CD14-positive monocyte (primary cell): Measurements from ENCODE around the gene EPHA8. TPM values are rescaled to one million over a fixed set of nuclear protein-coding genes. Genes with fewer than 3 reads are reported as not detected.

ENCODE experiments used
- DNase-seq, 3 donors: peaks; one replicate each; pipeline ENCODE4 v3.0.0-alpha.2; 2011 to 2022
- H2AFZ ChIP-seq: 2 replicates; pipeline ENCODE4 v1.6.0; 2012; ENCODE audit warnings: mild to moderate bottlenecking, low read depth, low read length, inconsistent platforms; ENCODE audit not compliant: insufficient read depth, poor library complexity, severe bottlenecking
- H3K27ac ChIP-seq, 2 donors: 1 replicate in 1 of 2; 2 replicates in 1 of 2; pipeline ENCODE4 v1.5.1; 2012 to 2013; ENCODE audit warnings: low read length in 2 of 2, control low read depth in 1 of 2, inconsistent platforms in 1 of 2, low read depth in 1 of 2, mild to moderate bottlenecking in 1 of 2
- H3K27me3 ChIP-seq, 2 donors: one replicate each; pipeline versions ENCODE4 v1.6.0 to v1.6.1; 2011 to 2013; ENCODE audit warnings: low read length in 2 of 2; ENCODE audit not compliant: control insufficient read depth in 2 of 2, insufficient read depth in 2 of 2
- H3K36me3 ChIP-seq, 2 donors: replicated peaks in 1 of 2; 1 replicate in 1 of 2; 2 replicates in 1 of 2; pipeline versions ENCODE4 v1.5.1 to v1.6.1; 2012 to 2013; ENCODE audit warnings: low read length in 2 of 2, control low read depth in 1 of 2, inconsistent platforms in 1 of 2, mild to moderate bottlenecking in 1 of 2; ENCODE audit not compliant: insufficient read depth in 2 of 2, control insufficient read depth in 1 of 2
- H3K4me1 ChIP-seq, 2 donors: 1 replicate in 1 of 2; 2 replicates in 1 of 2; pipeline versions ENCODE4 v1.5.1 to v1.6.1; 2012 to 2013; ENCODE audit warnings: low read length in 2 of 2, control low read depth in 1 of 2, inconsistent platforms in 1 of 2, mild to moderate bottlenecking in 1 of 2, moderate library complexity in 1 of 2; ENCODE audit not compliant: insufficient read depth in 2 of 2, control insufficient read depth in 1 of 2
- H3K4me2 ChIP-seq: replicated peaks from 2 replicates; pipeline ENCODE3; 2012; ENCODE audit warnings: low read length, moderate library complexity, mild to moderate bottlenecking; ENCODE audit not compliant: poor library complexity, severe bottlenecking; ENCODE audit errors: extremely low read depth
- H3K4me3 ChIP-seq, 3 experiments: fragments of 200-600 bp in 1 of 3; sonication (generic) in 1 of 3; replicated peaks in 1 of 3; 1 replicate in 2 of 3; 2 replicates in 1 of 3; pipeline ENCODE4 v1.5.1; 2011 to 2013; ENCODE audit warnings: low read length in 3 of 3, mild to moderate bottlenecking in 3 of 3, control low read depth in 2 of 3, low read depth in 2 of 3, inconsistent platforms in 1 of 3, moderate library complexity in 1 of 3
- H3K79me2 ChIP-seq: 2 replicates; pipeline ENCODE4 v1.6.0; 2012; ENCODE audit warnings: mild to moderate bottlenecking, control low read depth, inconsistent platforms, low read length, moderate library complexity; ENCODE audit not compliant: insufficient read depth
- H3K9ac ChIP-seq: 2 replicates; pipeline ENCODE4 v1.6.0; 2017; ENCODE audit warnings: low read length, mild to moderate bottlenecking; ENCODE audit not compliant: insufficient read depth, poor library complexity, severe bottlenecking
- H3K9me3 ChIP-seq, 2 donors: replicated peaks in 1 of 2; 1 replicate in 1 of 2; 2 replicates in 1 of 2; pipeline versions ENCODE4 v1.5.1 to v1.6.1; 2012 to 2013; ENCODE audit warnings: low read length in 2 of 2, control low read depth in 1 of 2; ENCODE audit not compliant: control insufficient read depth in 1 of 2, insufficient read depth in 1 of 2
- H4K20me1 ChIP-seq: 2 replicates; pipeline ENCODE4 v1.6.0; 2012; ENCODE audit warnings: mild to moderate bottlenecking, low read length, control low read depth, moderate library complexity; ENCODE audit not compliant: insufficient read depth
- H3K27ac Mint-ChIP-seq, 7 donors: one replicate each; pipeline ENCODE4 v1.8.0; 2020; ENCODE audit warnings: mild to moderate bottlenecking in 7 of 7, mixed read lengths in 7 of 7, moderate library complexity in 6 of 7, inconsistent platforms in 2 of 7
- H3K27me3 Mint-ChIP-seq, 3 donors: one replicate each; pipeline ENCODE4 v1.8.0; 2021 to 2022; ENCODE audit warnings: low read depth in 3 of 3, mild to moderate bottlenecking in 3 of 3, mixed read lengths in 3 of 3, moderate library complexity in 3 of 3, inconsistent platforms in 1 of 3
- H3K36me3 Mint-ChIP-seq, 2 donors: one replicate each; pipeline ENCODE4 v1.8.0; 2020; ENCODE audit warnings: mixed read lengths in 2 of 2, inconsistent platforms in 1 of 2, mild to moderate bottlenecking in 1 of 2
- H3K4me1 Mint-ChIP-seq: one replicate; pipeline ENCODE4 v1.8.0; 2020; ENCODE audit warnings: mild to moderate bottlenecking, mixed read lengths
- H3K4me3 Mint-ChIP-seq, 2 donors: one replicate each; pipeline ENCODE4 v1.8.0; 2020; ENCODE audit warnings: mild to moderate bottlenecking in 2 of 2, mixed read lengths in 2 of 2, moderate library complexity in 1 of 2
- H3K9me3 Mint-ChIP-seq, 7 donors: one replicate each; pipeline ENCODE4 v1.8.0; 2020 to 2022; ENCODE audit warnings: mixed read lengths in 7 of 7, mild to moderate bottlenecking in 6 of 7, moderate library complexity in 6 of 7, inconsistent platforms in 2 of 7
- CTCF ChIP-seq: fragments of 200-600 bp; IDR thresholded peaks from one replicate; pipeline ENCODE4 v1.8.0; 2022; ENCODE audit warnings: antibody characterized with exemption, mild to moderate bottlenecking
- WGBS: methylation state at CpG from one replicate; pipeline ENCODE4 v1.1.5; 2013; ENCODE audit warnings: missing lambda C conversion rate; ENCODE audit not compliant: insufficient coverage; 5-methylcytosine and 5-hydroxymethylcytosine counted together
- intact Hi-C, 2 donors: fragments of 100-400 bp; cut with micrococcal nuclease; formaldehyde crosslinking; loops; one replicate each; pipeline versions ENCODE4 v1.15.0 to v1.15.1; 2023
- polyA plus RNA-seq, 3 donors: library from polyadenylated mRNA; depleted of rRNA in 1 of 3; unstranded in 2 of 3; stranded (reverse) in 1 of 3; fragments of 300-500 nt in 2 of 3; fragments of >200 nt in 1 of 3; fragmentation: Illumina TruSeq in 2 of 3; gene quantifications; 1 replicate in 2 of 3; 2 replicates in 1 of 3; pipeline ENCODE4 v1.2.3, GENCODE V29; 2012 to 2021

Gene EPHA8
- polyA plus RNA-seq, 3 donors: 0.04 TPM; not detected in 2

GRCh38 chr1:22621761-22622160 lies 58.5 kb downstream of the EPHA8 start:
- H3K9me3 ChIP-seq: no peaks in the 10 kb centered on the region
- H3K4me3 ChIP-seq: no peak overlapping the region
- intact Hi-C loops: no loop called here
- H3K27ac Mint-ChIP-seq: no peak overlapping the region
- H3K79me2 ChIP-seq: no peaks in the 10 kb centered on the region
- H3K9ac ChIP-seq: no peak overlapping the region
- no peaks in the 10 kb centered on the region for H3K36me3 Mint-ChIP-seq
- no peaks in the 10 kb centered on the region for H3K36me3 ChIP-seq
- no peak overlapping the region for H3K4me2 ChIP-seq
- H3K4me3 Mint-ChIP-seq: no peak overlapping the region
- no CpG with 5 or more reads among the region's 4 CpGs for whole genome bisulfite sequencing
- H3K27me3 ChIP-seq: peaks cover 0 to 16% of the 10 kb centered on the region in 2 donors
- peaks cover 6% of the 10 kb centered on the region for H3K4me1 Mint-ChIP-seq
- H4K20me1 ChIP-seq: no peaks in the 10 kb centered on the region
- H3K9me3 Mint-ChIP-seq: no peaks in the 10 kb centered on the region
- H3K27me3 Mint-ChIP-seq: peaks cover 16 to 33% (median 27%) of the 10 kb centered on the region in 3 donors
- no peak for TF ChIP-seq CTCF
- no peak for DNase-seq
- no peaks in the 10 kb centered on the region for H3K4me1 ChIP-seq
- H3K27ac ChIP-seq: no peak overlapping the region
- no peak overlapping the region for H2AFZ ChIP-seq

DNA sequence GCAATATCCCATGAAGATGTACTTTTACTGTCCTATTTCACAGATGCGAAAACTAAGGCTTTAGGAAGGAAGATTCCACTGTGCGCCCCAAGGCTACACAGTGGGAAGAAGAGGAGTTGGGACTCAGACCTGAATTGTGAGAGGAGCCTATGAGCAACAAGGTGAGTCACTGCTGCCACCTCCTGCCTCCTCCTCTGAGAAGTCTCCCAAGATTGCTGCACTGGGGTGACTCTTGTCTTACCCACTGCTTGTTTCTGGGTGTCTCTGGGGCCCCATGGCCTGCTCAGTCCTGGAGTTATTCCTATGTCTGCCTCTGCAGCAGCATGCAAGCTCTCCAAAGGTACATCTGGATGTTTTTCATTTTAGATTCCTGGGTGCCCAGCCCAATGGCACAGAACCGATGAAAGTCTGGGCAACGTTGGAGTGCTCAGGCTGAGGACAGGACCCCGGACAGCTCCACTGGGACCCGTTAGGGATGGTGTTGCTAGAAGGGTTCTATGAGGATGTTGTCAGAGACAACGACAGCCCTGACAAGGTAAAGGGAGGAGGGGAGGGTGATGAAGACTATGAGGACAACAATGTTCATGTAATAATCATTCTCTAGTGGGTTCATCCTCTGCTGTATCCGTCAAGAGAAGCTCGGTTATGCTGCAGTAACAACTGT lies 62.1 kb downstream of the EPHA8 start:
- H3K27me3 Mint-ChIP-seq: peaks cover 21 to 42% (median 28%) of the 10 kb centered on the region in 3 donors
- H3K27ac Mint-ChIP-seq: no peak overlapping the region

More for the DNA sequence above, 62.1 kb downstream of the EPHA8 start:
- peaks cover 0 to 12% of the 10 kb centered on the region in 2 donors for H3K27me3 ChIP-seq
- H3K27ac ChIP-seq: no peak overlapping the region
- no peaks in the 10 kb centered on the region for H3K79me2 ChIP-seq
- H2AFZ ChIP-seq: no peak overlapping the region
- H3K4me2 ChIP-seq: no peak overlapping the region
- 30% methylated on average over 7 of the region's 9 CpGs for WGBS
- H3K4me1 Mint-ChIP-seq: no peaks in the 10 kb centered on the region
- intact Hi-C loops: no loop called here
- no peaks in the 10 kb centered on the region for H3K36me3 ChIP-seq
- TF ChIP-seq CTCF: no peak
- H3K4me3 Mint-ChIP-seq: no peak overlapping the region
- no peak for DNase-seq
- H3K9me3 ChIP-seq: no peaks in the 10 kb centered on the region
- H3K4me1 ChIP-seq: no peaks in the 10 kb centered on the region
- no peak overlapping the region for H3K4me3 ChIP-seq
- H3K9ac ChIP-seq: no peak overlapping the region
- no peaks in the 10 kb centered on the region for H3K9me3 Mint-ChIP-seq
- H4K20me1 ChIP-seq: no peaks in the 10 kb centered on the region
- no peaks in the 10 kb centered on the region for H3K36me3 Mint-ChIP-seq
